CD4-positive, CD25-positive, alpha-beta regulatory T cell (primary cell): ENCODE results near the gene MAGEA1. TPM values are rescaled to one million over a fixed set of nuclear protein-coding genes. Genes with fewer than 3 reads are reported as not detected.

Source experiments
- ATAC-seq, 2 donors: fragments of 150-1000 bp; cut with Tn5 transposase; one replicate each; pipeline ENCODE4 v1.10.0; 2021; ENCODE audit warnings: low read depth in 2 of 2, moderate number of reproducible peaks in 2 of 2, moderate library complexity in 1 of 2
- DNase-seq, 3 donors: peaks; one replicate each; pipeline versions ENCODE4 v3.0.0 to v3.0.0-alpha.2; 2012 to 2022; ENCODE audit warnings: mixed read lengths in 1 of 3
- H3K27ac ChIP-seq: one replicate; pipeline ENCODE4 v1.7.0; 2013; ENCODE audit warnings: mild to moderate bottlenecking, low read length; ENCODE audit not compliant: insufficient read depth, poor library complexity, severe bottlenecking
- H3K27me3 ChIP-seq: one replicate; pipeline ENCODE4 v1.7.0; 2013; ENCODE audit warnings: low read length; ENCODE audit not compliant: control insufficient read depth, insufficient read depth
- H3K36me3 ChIP-seq: one replicate; pipeline ENCODE4 v1.7.0; 2013; ENCODE audit warnings: mild to moderate bottlenecking, low read length, moderate library complexity; ENCODE audit not compliant: control insufficient read depth, insufficient read depth
- H3K4me1 ChIP-seq: 2 replicates; pipeline ENCODE4 v1.7.0; 2013; ENCODE audit warnings: mild to moderate bottlenecking, low read length; ENCODE audit not compliant: insufficient read depth, control insufficient read depth, poor library complexity, severe bottlenecking
- H3K4me3 ChIP-seq: one replicate; pipeline ENCODE4 v1.7.0; 2013; ENCODE audit warnings: low read depth, mild to moderate bottlenecking, low read length, moderate library complexity
- H3K9me3 ChIP-seq, 2 experiments: 1 replicate in 1 of 2; 2 replicates in 1 of 2; pipeline ENCODE4 v1.7.0; 2013; ENCODE audit warnings: low read length in 2 of 2, mild to moderate bottlenecking in 1 of 2, moderate library complexity in 1 of 2; ENCODE audit not compliant: control insufficient read depth in 2 of 2
- H3K27ac Mint-ChIP-seq, 3 donors: one replicate each; pipeline ENCODE4 v1.8.0; 2020 to 2022; ENCODE audit warnings: mild to moderate bottlenecking in 3 of 3, mixed read lengths in 3 of 3, moderate library complexity in 2 of 3
- H3K27me3 Mint-ChIP-seq: one replicate; pipeline ENCODE4 v1.8.0; 2022; ENCODE audit warnings: mild to moderate bottlenecking, mixed read lengths
- H3K36me3 Mint-ChIP-seq: one replicate; pipeline ENCODE4 v1.8.0; 2020; ENCODE audit warnings: mixed read lengths
- H3K4me1 Mint-ChIP-seq, 4 donors: one replicate each; pipeline ENCODE4 v1.8.0; 2020 to 2022; ENCODE audit warnings: mixed read lengths in 4 of 4, mild to moderate bottlenecking in 1 of 4
- H3K4me3 Mint-ChIP-seq, 4 donors: one replicate each; pipeline ENCODE4 v1.8.0; 2020 to 2022; ENCODE audit warnings: mild to moderate bottlenecking in 4 of 4, mixed read lengths in 4 of 4, moderate library complexity in 3 of 4
- H3K9me3 Mint-ChIP-seq, 7 donors: one replicate each; pipeline ENCODE4 v1.8.0; 2020 to 2022; ENCODE audit warnings: mixed read lengths in 7 of 7, mild to moderate bottlenecking in 3 of 7, moderate library complexity in 2 of 7
- polyA plus RNA-seq, 4 donors: library from polyadenylated mRNA; unstranded; fragments of 300-500 nt; fragmentation: Illumina TruSeq; gene quantifications; one replicate each; pipeline ENCODE4 v1.2.3, GENCODE V29; 2021
- total RNA-seq: library from RNA; stranded (reverse); gene quantifications from one replicate; pipeline ENCODE4 v1.2.3, GENCODE V29; 2022

The MAGEA1 gene
- total and polyA plus RNA-seq, 5 donors from 2014 or later: not detected

- Mint-ChIP-seq H3K4me1 (no peaks in the 10 kb centered on the region), H3K9me3 (peaks cover 0 to 8% (median 5%) of the 10 kb centered on the region in 7 donors), H3K27me3 (peaks cover 4% of the 10 kb centered on the region), H3K27ac (no peak overlapping the region), H3K36me3 (no peaks in the 10 kb centered on the region), H3K4me3 (no peak overlapping the region)
- H3K27ac ChIP-seq: no peak overlapping the region
- DNase-seq (no peak), ATAC-seq (no peak)
- H3K36me3 ChIP-seq: no peaks in the 10 kb centered on the region
- no peaks in the 10 kb centered on the region for H3K4me1 ChIP-seq
- H3K27me3 ChIP-seq: peaks cover 2% of the 10 kb centered on the region
- peaks cover 0 to 2% of the 10 kb centered on the region in 2 experiments for H3K9me3 ChIP-seq
- no peak overlapping the region for H3K4me3 ChIP-seq
Measured at GRCh38 chrX:153214934-153215333, 35.9 kb downstream of the MAGEA1 start.

GRCh38 chrX:153216926-153217325 lies 37.8 kb downstream of the MAGEA1 start:
- no peak overlapping the region for H3K4me3 Mint-ChIP-seq

GRCh38 chrX:153225438-153226098 lies 46.5 kb downstream of the MAGEA1 start:
- Histone ChIP-seq H3K27me3 (no peaks in the 10 kb centered on the region), H3K36me3 (no peaks in the 10 kb centered on the region), H3K9me3 (no peaks in the 10 kb centered on the region), H3K4me1 (no peaks in the 10 kb centered on the region), H3K4me3 (no peak overlapping the region), H3K27ac (no peak overlapping the region)
- no peaks in the 10 kb centered on the region for H3K36me3 Mint-ChIP-seq
- DNase-seq (no peak), ATAC-seq (no peak)
- H3K9me3 Mint-ChIP-seq: peaks cover 0 to 4% (median 0%) of the 10 kb centered on the region in 7 donors
- peaks cover 9% of the 10 kb centered on the region for H3K27me3 Mint-ChIP-seq
- H3K4me1 Mint-ChIP-seq: peaks cover 0 to 5% (median 0%) of the 10 kb centered on the region in 4 donors
- H3K4me3 Mint-ChIP-seq: peak overlapping the region in 1 of 4 donors; percentile 29
- H3K27ac Mint-ChIP-seq: peak overlapping the region in 1 of 3 donors; percentile 74

More at GRCh38 chrX:153216926-153217325, 37.8 kb downstream of the MAGEA1 start:
- Mint-ChIP-seq H3K9me3 (peaks cover 0 to 8% (median 0%) of the 10 kb centered on the region in 7 donors), H3K36me3 (no peaks in the 10 kb centered on the region), H3K4me1 (no peaks in the 10 kb centered on the region), H3K27me3 (peaks cover 4% of the 10 kb centered on the region), H3K27ac (no peak overlapping the region)
- Histone ChIP-seq H3K4me1 (no peaks in the 10 kb centered on the region), H3K4me3 (no peak overlapping the region), H3K9me3 (peaks cover 0 to 2% of the 10 kb centered on the region in 2 experiments), H3K27ac (no peak overlapping the region), H3K36me3 (no peaks in the 10 kb centered on the region), H3K27me3 (peaks cover 2% of the 10 kb centered on the region)
- ATAC-seq (no peak), DNase-seq (no peak)

GRCh38 chrX:153226344-153227185 lies 47.5 kb downstream of the MAGEA1 start:
- Mint-ChIP-seq H3K36me3 (no peaks in the 10 kb centered on the region), H3K4me3 (no peak overlapping the region), H3K27me3 (peaks cover 9% of the 10 kb centered on the region), H3K9me3 (peaks cover 0 to 2% (median 0%) of the 10 kb centered on the region in 7 donors), H3K27ac (peak overlapping the region in 1 of 3 donors; percentile 74), H3K4me1 (peaks cover 0 to 5% (median 0%) of the 10 kb centered on the region in 4 donors)
- DNase-seq (no peak), ATAC-seq (no peak)
- Histone ChIP-seq H3K36me3 (no peaks in the 10 kb centered on the region), H3K4me1 (no peaks in the 10 kb centered on the region), H3K9me3 (no peaks in the 10 kb centered on the region), H3K27ac (no peak overlapping the region), H3K4me3 (no peak overlapping the region), H3K27me3 (no peaks in the 10 kb centered on the region)

Other genes starting within 250 kb of the MAGEA1 start
- gene PNMA5, start 185.2 kb upstream of the MAGEA1 start, total RNA-seq: 0.37 TPM
- under 1 TPM; 0.15 to 0.47 (median 0.26) TPM for gene PNMA5, start 185.2 kb upstream of the MAGEA1 start, polyA plus RNA-seq
- 9.9 TPM for gene PNMA3, start 122.8 kb upstream of the MAGEA1 start, total RNA-seq
- gene PNMA3, start 122.8 kb upstream of the MAGEA1 start, polyA plus RNA-seq: under 1 TPM in 3 of 4 donors, not detected in 1; 0.09 to 0.57 (median 0.32) TPM
- not detected for gene PNMA6A, start 106.8 kb upstream of the MAGEA1 start, total RNA-seq
- gene PNMA6A, start 106.8 kb upstream of the MAGEA1 start, polyA plus RNA-seq: under 1 TPM in 3 of 4 donors, not detected in 1; 0.11 to 0.14 (median 0.12) TPM
- not detected for gene PNMA6F, start 142.5 kb downstream of the MAGEA1 start, total RNA-seq
- not detected for gene PNMA6F, start 142.5 kb downstream of the MAGEA1 start, polyA plus RNA-seq
- gene ZNF275, start 154.9 kb downstream of the MAGEA1 start, total RNA-seq: 16.1 TPM
- 1 to 10 TPM; 3.8 to 9.4 (median 7.3) TPM for gene ZNF275, start 154.9 kb downstream of the MAGEA1 start, polyA plus RNA-seq
- gene PNMA6E, start 222.1 kb downstream of the MAGEA1 start, total RNA-seq: not detected
- gene PNMA6E, start 222.1 kb downstream of the MAGEA1 start, polyA plus RNA-seq: not detected
- 0.22 TPM for gene ZFP92, start 232.2 kb downstream of the MAGEA1 start, total RNA-seq
- gene ZFP92, start 232.2 kb downstream of the MAGEA1 start, polyA plus RNA-seq: under 1 TPM in 3 of 4 donors, not detected in 1; 0.03 to 0.14 (median 0.06) TPM